HG02973 (cell line): ENCODE measurements around the gene MAGI1.

Experiments
- ATAC-seq: cut with Tn5 transposase; IDR thresholded peaks from one replicate; pipeline ENCODE4 v1.9.1; 2021; ENCODE audit warnings: moderate library complexity; ENCODE audit not compliant: unreplicated experiment

The MAGI1 gene

DNA sequence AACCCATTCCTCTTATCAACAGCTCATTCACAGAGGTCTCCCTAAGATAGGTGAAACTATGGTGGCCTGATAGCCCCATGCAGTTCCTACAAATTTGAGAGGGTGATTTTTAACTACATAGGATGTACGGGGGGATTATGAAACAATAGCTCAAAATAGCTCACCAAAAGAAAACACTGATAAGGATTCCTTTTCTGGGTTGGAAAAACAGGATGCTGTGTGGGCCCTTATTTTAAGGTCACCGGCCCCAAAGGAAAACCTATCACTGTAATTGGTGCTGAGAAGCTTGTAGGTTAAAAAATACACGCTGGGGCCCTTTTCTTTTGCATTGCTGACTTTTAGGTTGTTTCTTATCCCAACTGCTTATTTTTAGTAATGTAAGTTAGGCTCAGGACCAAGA lies 627.4 kb downstream of the MAGI1 start:
- ATAC-seq = no peak

DNA sequence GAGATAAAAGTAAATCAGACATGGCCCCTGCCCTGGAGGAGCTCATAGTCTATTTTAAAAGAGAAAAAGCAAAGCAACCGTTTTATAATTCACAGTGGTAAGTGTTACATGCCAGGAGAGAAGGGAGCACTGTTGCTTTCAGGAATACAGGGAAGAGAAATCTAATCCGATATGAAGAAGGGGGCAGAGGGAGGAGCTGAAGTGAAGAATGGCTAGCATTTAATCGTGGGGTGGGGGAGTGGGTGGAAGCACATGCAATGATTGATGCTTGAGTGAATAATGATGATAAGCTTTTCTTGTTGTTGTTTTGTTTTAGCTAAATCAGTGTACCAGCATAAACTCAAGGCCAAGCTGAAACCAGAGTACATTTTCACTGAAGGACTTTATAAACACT lies 629.5 kb downstream of the MAGI1 start:
- no peak for ATAC-seq

DNA sequence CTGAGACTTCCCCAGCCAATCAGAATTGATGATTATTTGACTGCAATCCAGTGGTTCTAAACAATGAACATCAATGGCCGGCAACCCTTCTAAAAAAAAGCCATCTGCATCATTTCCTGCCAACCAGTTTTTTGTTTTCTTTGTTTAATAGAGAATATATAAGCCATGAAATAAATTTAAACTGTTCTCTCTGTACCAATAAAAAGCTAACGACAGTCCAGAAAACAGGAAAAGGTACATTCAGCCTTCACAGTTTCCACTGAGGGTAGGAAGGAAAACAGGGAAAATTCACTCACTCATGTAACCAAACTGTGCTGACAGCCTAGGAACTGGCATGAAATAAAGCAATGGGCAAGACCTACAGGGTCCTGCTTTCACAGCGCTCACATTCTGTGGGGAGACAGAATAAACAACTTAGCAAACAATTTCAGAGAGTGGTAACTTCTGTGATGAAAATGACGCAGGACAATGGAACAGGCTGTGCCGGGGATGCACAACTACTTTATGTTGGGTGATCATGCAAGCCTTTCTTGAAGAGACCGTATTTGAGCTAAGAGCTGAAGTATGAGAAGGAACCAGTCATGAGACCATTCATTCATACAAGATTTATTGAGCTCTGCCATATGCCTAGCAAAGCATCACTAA lies 630.1 kb downstream of the MAGI1 start:
- no peak for ATAC-seq

DNA sequence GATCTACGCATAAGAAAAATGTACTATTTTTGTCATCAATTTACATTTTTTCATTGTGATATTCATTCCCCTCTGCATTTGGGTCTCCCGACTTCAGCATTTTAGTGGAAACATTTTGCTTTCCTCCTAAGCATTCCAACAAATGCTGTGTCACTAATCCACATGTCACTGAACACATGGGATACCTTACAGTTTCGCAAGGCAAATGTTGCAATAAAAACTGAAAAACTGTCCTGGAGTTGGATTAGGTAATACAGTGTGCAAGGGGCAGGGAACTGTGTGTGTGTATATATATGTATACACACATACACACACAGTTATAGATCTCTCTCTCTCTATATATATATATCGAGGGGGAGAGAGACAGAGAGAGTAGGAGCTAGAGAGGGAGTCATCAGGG lies 632.2 kb downstream of the MAGI1 start:
- no peak for ATAC-seq

DNA sequence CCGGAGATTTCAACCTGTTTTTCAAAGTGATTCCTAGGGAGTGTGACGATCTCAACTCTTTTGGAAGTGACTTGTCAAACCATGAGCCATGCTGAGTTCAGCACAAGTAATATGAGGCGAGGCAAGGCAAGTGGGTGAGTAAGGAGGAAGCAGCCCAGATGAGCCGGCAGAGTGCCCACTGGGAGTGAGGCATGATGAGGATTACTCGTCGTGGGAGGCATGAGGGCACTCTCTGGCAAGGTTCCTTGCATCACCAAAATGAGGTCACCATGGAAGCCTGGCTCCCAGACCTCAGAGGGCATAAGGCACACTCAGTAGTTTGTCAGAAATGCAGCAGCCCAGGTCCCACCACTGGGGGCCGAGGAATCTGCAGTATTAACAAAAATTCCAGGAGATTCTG lies 636.1 kb downstream of the MAGI1 start:
- ATAC-seq = no peak

DNA sequence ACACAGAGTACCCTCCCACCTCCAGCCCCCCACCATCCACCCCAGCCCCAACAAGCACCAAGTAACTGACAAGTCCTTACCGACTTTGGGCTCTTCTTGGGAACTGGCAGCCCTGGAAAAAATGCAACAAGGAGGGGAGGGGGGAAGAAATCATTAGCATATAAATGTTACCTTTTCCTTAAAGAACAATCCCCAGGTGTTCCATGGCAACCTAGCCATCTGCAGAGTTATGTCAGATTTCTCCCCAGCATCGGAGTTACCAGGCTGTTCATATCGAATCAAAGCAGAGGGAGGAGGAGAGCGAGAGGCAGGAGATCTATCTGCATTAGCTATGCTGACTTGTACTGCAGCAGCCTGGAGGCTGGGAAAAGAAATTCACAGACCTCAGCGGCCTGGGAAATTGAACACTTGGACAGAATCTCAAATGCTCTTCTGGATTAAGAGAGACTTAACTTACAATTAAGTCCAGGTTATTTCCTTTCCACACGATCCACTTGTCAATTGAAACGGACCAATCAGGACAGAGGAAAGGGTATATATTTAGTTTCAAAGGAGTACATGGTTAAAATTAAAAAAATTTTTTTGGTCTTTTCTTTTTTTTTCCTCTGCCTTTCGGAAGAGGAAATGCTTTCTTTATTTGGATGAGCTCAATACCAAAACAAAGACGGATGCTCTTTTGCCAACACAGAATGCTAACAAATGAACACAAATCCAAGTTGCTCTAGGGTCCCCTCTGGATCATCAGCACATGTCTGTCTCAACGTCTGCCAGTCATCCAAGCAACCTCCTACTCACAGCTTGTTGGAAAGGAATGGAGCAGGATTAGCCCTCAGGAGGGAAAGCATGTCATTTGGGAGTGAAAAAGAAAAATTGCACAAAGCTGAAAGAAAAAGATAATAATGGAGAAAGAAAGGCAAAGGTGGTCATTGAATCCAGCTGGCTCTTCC lies 637.1 kb downstream of the MAGI1 start:
- ATAC-seq = no peak

DNA sequence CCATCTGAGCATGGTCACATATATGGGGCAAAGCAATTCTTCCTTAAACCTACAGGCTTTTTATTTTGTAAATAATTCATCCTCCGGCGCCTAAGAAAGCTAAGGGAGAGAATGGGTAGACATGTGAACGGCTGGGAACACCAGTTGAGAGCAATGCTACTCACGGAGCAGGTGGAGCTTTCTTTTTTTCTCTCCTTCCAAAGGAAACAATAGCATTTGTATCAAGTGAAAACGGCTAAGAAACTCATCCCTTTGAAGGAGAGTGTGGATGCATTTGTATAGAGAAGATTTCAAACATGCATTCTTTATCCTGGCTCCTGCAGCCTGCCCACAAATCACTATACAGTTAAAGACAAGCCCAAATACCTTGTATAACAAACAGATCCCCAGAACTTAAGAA lies 637.8 kb downstream of the MAGI1 start:
- no peak for ATAC-seq

DNA sequence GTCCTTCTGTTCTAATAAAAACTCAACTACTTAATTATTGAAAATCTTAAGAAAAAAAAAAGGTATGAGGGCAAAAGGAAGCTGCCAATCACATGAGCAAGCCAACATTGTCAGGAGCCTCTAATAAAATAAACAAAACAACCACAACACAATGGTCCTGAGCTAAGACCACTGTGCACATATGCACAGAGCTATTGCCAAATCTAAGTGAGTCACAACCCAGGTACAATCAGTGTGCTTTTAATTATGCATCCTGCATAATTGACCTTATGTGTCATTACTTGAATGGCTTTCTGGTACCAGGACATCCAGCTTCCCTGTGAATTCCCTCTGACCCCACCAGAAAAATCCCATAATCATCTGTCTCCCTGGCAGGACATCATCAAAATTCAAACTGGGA lies 639.8 kb downstream of the MAGI1 start:
- no peak for ATAC-seq

DNA sequence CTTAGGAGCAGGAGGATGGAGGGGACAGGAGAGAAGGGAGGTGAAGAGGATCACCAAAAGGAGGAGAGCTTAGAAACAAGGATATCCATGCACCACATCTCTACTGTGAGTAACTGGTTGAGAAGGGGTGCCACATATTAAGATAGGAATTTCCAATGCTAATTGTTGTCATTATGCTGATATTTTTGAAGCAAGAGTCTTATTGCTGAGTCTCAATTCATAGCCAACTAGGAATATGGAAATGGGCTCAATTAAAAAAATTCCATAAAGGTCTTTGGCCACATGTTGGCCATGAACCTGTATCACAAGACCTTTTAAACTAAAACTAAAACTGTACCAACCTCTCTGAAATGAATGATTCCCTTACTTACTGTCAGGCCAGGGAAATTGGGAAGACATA lies 642.6 kb downstream of the MAGI1 start:
- ATAC-seq = no peak

DNA sequence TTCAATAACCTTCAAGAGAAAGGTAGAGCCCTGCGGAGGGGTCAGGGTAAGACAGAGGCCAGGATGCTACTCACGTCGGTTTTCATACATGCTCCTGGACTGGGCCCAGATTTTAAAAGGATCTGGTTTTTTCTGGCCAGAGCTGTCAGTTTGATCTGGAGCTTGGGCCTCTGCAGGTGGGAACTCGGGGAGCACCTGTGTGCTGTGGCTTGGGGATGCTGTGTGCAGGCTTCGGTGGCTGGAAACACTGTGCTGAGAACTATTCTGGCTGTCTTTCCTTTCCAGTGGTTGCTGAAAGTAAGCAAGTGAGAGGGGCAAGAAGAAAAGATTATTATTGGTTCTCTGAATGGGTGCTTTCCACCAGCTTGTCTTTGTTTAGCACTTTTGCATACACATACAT lies 647.6 kb downstream of the MAGI1 start:
- no peak for ATAC-seq

DNA sequence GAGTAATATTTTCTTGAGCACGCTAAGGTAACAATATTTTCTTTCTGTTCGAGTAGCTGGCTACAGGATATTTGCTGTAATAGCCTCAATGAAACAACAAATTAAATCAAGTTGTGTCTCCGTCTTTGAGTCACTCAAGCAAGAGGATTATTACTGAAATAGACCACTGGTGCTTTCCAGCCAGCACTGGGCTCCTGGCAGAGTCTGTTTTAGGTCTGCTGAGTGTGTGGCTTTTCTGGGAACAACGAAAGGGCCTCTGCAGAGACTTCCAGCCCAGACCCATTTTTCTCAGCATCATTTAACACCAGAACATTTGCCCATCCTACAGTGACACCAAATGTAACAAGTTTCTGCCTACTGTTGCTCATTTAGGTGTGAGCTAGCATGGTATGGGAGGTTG lies 652.9 kb downstream of the MAGI1 start:
- no peak for ATAC-seq

DNA sequence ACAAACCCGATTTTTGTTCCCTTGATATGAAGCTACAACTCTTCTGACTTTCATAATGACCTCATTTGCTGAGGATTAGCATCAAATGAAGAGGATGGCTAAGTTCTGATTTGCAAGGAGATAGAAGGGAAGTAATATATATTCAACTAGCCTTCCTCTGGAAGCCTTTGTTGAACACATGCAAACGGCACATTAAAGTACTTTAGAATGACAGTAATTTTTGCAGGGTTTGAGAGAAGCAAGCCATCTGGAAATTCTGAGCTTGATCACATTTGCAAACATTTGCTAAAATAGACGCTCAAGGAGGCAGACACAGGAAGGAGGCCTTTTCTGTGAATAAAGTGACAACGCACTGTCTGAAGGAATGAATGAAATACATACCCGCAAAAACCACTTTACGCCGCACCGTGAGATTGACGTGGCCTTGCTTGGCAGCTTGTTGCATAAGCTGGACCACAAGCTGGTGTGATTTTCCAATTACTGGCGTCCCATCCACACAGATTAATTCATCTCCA lies 657.2 kb downstream of the MAGI1 start:
- no peak for ATAC-seq

DNA sequence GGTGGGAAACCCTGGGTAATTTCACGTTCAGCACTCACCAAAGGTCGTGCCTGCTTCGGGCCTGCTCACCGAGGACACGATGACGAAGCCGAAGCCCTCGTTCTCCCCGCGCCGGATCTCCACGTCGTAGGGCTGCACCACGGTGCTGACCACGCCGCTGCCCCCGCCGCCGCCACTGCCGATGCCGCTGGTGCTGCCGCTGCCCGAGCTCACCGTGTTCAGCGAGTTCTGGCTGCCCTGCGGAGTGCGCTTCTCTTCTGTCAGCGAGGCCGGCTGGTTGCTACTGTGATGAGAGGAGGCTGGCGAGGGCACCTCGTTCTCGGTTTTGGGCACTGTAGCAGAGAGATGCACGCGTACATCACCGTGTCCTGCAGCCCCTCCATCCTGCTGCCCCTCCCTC lies 659.5 kb downstream of the MAGI1 start:
- no peak for ATAC-seq

DNA sequence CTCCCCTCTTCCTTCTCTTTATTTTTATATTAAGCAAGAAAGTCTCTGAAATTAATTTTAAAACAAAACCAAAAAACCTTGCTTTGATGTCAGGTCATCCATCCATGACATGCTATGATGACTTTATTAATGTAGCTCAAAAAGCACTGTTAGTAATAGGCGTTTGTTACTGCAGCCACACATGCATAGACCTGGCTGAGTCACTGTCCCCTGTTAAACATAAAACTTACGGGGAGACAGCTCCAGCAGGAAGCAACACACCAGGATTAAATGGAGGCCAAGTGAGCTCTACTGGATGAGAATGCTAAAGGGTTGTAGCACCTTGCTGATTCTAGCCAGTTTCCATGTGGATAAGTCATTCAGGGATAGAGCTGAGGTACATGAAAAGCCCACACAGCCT lies 661.1 kb downstream of the MAGI1 start:
- no peak for ATAC-seq

DNA sequence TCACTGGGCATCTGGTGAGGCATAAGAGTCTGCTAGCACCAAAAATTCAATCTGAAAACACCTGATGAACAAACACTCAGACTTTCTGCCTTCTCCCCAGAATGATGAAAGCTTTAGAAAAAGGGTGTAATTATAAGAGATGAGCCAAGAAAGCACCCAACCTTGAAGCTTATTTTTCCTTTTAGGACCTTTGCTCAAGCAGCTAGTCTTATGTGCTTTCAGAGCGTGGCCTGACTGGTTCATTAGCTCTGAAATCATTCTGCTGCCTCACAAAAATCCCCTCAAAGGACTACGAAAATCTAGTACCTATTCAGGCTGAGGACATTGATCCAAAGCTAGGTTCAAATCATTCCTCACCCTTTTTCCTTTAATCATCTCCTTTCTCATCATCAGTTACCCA lies 662.3 kb downstream of the MAGI1 start:
- ATAC-seq = no peak

DNA sequence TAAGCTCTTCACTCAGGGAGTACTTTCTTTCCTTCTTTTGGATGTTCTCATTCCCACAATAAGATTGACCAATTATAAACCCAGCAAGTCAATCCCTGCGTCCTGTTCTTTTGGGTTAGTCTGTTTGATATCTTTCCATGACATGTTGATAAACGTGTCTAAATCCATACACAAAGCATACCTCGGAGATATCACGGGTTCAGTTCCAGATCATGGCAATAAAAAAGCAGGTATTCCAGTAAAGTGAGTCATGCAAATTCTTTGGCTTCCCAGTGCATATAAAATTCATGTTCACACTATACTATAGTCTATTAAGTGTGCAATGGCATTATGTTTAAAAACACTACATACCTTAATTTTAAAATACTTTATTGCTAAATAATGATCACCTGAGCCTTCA lies 667.7 kb downstream of the MAGI1 start:
- ATAC-seq = no peak

DNA sequence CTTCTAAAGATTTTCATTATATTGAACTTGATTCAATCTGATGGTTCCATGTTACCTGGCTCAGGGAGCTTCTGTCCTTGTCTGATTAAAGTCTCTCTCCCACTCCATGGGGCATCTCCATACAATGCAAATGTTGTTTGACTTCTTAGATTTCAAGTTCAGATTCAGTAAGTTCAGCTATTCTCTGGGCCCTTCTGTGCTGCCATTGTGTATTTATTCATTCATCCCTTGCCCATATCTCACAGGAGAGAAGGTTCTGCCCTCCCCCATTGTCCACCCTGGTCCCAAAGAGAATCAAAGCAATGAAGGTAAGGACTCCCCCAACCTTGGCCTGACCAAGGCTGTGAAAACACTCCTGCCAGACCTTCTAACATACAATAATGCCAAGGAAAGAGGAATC lies 669.9 kb downstream of the MAGI1 start:
- ATAC-seq = no peak

DNA sequence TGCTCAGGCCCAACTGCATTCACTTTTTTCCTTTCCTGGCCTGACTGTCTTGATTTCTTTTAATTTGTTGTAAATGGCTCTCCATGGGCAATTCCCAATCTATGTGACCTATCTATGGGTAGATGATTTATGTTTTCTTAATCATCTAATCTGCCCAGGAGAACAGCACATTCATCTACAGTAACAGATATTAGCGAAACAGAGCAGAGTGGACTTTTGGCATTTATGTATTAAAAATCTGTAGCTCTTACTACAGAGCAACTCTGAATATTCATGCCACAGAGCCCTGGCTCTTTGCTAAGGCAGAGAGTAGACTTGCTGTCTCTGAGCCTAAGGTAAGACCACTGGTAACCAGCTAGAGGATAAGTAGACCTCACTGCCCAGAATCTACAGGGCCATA lies 676.0 kb downstream of the MAGI1 start:
- no peak for ATAC-seq

DNA sequence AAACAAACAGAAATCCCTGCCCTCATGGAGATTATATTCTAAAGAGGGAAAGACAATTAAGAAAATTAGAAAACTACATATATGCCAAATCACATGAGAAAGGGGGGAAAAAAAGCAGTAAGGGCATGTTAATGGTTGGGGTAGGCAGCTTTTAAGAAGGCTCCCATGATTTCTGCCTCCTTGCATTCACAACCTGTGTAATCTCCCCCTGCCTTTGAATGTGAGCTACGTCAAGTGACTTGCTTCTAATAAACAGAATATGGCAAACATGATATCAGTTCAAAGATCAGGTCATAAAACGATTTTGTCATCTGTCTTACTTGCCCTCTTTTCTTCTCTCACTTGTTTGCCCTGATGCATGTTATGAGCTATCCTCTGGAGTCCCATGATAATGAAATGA lies 677.3 kb downstream of the MAGI1 start:
- ATAC-seq = no peak

DNA sequence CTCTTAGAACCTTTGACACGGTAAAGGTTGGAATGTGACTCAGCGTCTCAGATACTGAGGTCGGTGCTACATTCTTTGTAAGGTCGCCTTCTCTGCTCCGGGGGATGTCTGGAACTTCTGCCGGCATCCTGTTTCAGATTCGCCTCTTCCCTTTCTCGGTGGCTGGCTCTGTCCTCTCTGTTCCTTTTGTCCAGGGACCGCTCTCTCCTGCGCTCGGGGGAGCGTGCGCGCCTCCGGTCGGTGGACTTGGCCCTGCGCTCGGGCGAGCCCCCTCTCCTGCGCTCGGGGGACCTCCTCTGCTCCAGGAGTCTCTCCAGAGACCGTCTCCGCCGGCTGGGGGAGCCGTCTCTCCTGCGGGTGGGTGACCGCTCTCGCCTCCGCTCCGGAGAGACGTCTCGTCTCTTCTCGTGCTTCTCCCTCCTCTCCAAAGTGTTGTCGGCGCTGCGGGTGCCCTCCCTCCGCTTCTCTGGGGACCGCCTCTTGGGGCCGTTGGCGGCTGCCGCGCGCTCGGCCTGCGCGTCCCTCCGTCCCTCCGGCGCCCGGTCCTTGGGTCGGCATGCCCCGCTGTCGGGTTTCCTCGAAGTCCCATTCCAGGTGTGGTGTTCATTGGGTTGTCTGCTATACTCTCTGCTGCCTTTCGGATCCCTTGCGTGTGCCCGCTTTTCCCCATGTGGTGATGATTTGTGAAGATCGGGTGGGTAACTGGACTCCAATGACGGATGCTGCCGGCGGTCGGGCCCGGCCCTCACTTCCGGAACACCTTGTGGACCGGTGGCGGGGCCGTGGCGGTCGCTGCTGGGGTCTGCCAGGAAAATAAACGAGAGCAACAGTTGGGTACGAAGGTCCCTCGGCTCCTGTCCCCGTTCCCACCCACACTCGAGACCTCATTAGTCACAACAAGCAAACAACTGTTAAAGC lies 682.1 kb downstream of the MAGI1 start:
- no peak for ATAC-seq

DNA sequence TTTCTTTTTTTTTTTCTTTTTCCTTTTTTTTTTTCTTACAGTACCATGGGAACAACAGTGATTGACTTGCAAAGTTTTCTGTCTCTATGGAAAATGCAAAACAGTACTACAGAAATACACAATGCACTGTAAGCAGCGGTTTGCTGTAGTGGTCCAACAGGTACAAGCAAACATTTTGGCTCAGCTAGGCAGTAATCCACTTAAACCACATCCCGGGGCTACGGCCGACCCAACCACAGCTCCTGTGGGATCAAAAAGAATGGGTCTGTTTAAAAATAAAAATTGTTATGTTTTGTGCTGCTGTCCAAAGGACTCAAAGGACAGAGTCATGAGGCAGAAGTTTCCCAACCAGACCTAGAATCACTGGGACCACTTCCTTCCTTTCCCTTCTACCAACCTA lies 683.8 kb downstream of the MAGI1 start:
- ATAC-seq = no peak
